Ectodermal cell (in vitro differentiated cells): ENCODE results near the gene BACH2.
"Not testable (repeated sequence)": the region's sequence is repeated elsewhere in the genome, so short reads cannot be mapped to it uniquely, and the experiment has no call there.

ENCODE experiments used
- H3K27ac ChIP-seq: 2 replicates; pipeline ENCODE4 v1.7.0; 2013; ENCODE audit warnings: mild to moderate bottlenecking, low read depth, low read length; ENCODE audit not compliant: insufficient read depth, poor library complexity, severe bottlenecking
- H3K27me3 ChIP-seq: 2 replicates; pipeline ENCODE4 v1.7.0; 2013; ENCODE audit warnings: mild to moderate bottlenecking, low read length; ENCODE audit not compliant: insufficient read depth, control insufficient read depth, poor library complexity, severe bottlenecking
- H3K36me3 ChIP-seq: one replicate; pipeline ENCODE4 v1.7.0; 2013; ENCODE audit warnings: low read length; ENCODE audit not compliant: control insufficient read depth, insufficient read depth
- H3K4me1 ChIP-seq: one replicate; pipeline ENCODE4 v1.7.0; 2013; ENCODE audit warnings: low read length; ENCODE audit not compliant: control insufficient read depth, insufficient read depth
- H3K4me3 ChIP-seq: 2 replicates; pipeline ENCODE4 v1.7.0; 2013; ENCODE audit warnings: low read depth, low read length, control low read depth; ENCODE audit not compliant: insufficient read depth
- H3K9me3 ChIP-seq: 2 replicates; pipeline ENCODE4 v1.7.0; 2013; ENCODE audit warnings: mild to moderate bottlenecking, low read length, moderate library complexity; ENCODE audit not compliant: control insufficient read depth
- WGBS, 2 experiments: methylation state at CpG; one replicate each; pipeline ENCODE4 v1.1.7; 2013; ENCODE audit warnings: missing lambda C conversion rate in 2 of 2; 5-methylcytosine and 5-hydroxymethylcytosine counted together

BACH2 gene

GRCh38 chr6:90284236-90285041 is 12.2 kb downstream of the BACH2 start:
- Histone ChIP-seq H3K4me3 (no peak overlapping the region), H3K36me3 (no peaks in the 10 kb centered on the region), H3K27ac (no peak overlapping the region), H3K27me3 (no peaks in the 10 kb centered on the region), H3K9me3 (no peaks in the 10 kb centered on the region), H3K4me1 (peaks cover 37% of the 10 kb centered on the region)
- WGBS, 2 experiments = 51 to 68% methylated on average over 11 of the region's 11 CpGs

- H3K36me3 ChIP-seq, H3K27ac ChIP-seq, H3K9me3 ChIP-seq, H3K27me3 ChIP-seq, H3K4me3 ChIP-seq: not testable (repeated sequence)
- peaks cover 27% of the 10 kb centered on the region for H3K4me1 ChIP-seq
- 90 to 91% methylated on average over 5 to 6 of the region's 6 CpGs for WGBS, 2 experiments
These were observed 14.4 kb downstream of the BACH2 start for GRCh38 chr6:90282265-90282664.

DNA sequence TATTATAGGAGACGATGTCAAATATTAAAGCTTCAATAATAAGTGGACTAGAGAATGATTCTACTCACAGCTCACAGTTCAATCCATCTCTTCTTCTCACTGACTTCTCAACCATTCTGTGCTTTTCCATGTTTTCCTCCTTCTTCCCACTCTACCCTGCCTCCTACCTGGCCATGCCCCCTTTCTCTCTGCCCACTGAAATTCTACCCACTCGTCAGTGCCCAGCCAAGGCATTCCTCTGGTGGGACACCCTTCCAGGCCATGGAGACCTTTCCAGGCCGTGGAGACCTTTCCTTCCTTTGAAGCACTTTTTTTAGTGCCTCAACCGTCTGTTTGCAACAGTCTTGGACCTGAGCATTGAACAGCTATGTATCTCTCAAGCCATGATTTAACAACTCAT is 18.5 kb downstream of the BACH2 start:
- no peaks in the 10 kb centered on the region for H3K4me1 ChIP-seq
- H3K27me3 ChIP-seq = no peaks in the 10 kb centered on the region
- no peak overlapping the region for H3K4me3 ChIP-seq
- WGBS, 2 experiments = 94 to 96% methylated on average over 4 of the region's 4 CpGs
- H3K9me3 ChIP-seq = no peaks in the 10 kb centered on the region
- H3K27ac ChIP-seq = no peak overlapping the region
- H3K36me3 ChIP-seq = no peaks in the 10 kb centered on the region

GRCh38 chr6:90277302-90278011 is 19.2 kb downstream of the BACH2 start:
- WGBS, 2 experiments = 93 to 94% methylated on average over 3 to 4 of the region's 6 CpGs
- Histone ChIP-seq H3K27ac (no peak overlapping the region), H3K9me3 (no peaks in the 10 kb centered on the region), H3K27me3 (no peaks in the 10 kb centered on the region), H3K4me1 (no peaks in the 10 kb centered on the region), H3K4me3 (no peak overlapping the region), H3K36me3 (no peaks in the 10 kb centered on the region)

- no peaks in the 10 kb centered on the region for H3K4me1 ChIP-seq
- 87 to 94% methylated on average over 9 of the region's 9 CpGs for WGBS, 2 experiments
- no peak overlapping the region for H3K27ac ChIP-seq
- no peak overlapping the region for H3K4me3 ChIP-seq
- no peaks in the 10 kb centered on the region for H3K36me3 ChIP-seq
- no peaks in the 10 kb centered on the region for H3K9me3 ChIP-seq
- H3K27me3 ChIP-seq = no peaks in the 10 kb centered on the region
These were observed 22.1 kb downstream of the BACH2 start for GRCh38 chr6:90274451-90275030.

- Histone ChIP-seq H3K4me1 (no peaks in the 10 kb centered on the region), H3K4me3 (no peak overlapping the region), H3K27ac (no peak overlapping the region), H3K9me3 (no peaks in the 10 kb centered on the region), H3K27me3 (no peaks in the 10 kb centered on the region), H3K36me3 (no peaks in the 10 kb centered on the region)
- WGBS, 2 experiments = 94 to 97% methylated on average over 5 of the region's 5 CpGs
These were observed 22.8 kb downstream of the BACH2 start for GRCh38 chr6:90273863-90274262.

- H3K36me3 ChIP-seq = no peaks in the 10 kb centered on the region
- no peak overlapping the region for H3K27ac ChIP-seq
- WGBS, 2 experiments = 94 to 95% methylated on average over 5 of the region's 5 CpGs
- H3K4me3 ChIP-seq = no peak overlapping the region
- H3K27me3 ChIP-seq = no peaks in the 10 kb centered on the region
- no peaks in the 10 kb centered on the region for H3K4me1 ChIP-seq
- H3K9me3 ChIP-seq = no peaks in the 10 kb centered on the region
These were observed 23.7 kb downstream of the BACH2 start for GRCh38 chr6:90272895-90273294.

GRCh38 chr6:90271831-90272230 is 24.8 kb downstream of the BACH2 start:
- 81 to 82% methylated on average over 7 of the region's 7 CpGs for WGBS, 2 experiments
- no peaks in the 10 kb centered on the region for H3K36me3 ChIP-seq
- H3K9me3 ChIP-seq = no peaks in the 10 kb centered on the region
- H3K4me1 ChIP-seq = no peaks in the 10 kb centered on the region
- H3K27ac ChIP-seq = no peak overlapping the region
- H3K4me3 ChIP-seq = no peak overlapping the region
- H3K27me3 ChIP-seq = no peaks in the 10 kb centered on the region

DNA sequence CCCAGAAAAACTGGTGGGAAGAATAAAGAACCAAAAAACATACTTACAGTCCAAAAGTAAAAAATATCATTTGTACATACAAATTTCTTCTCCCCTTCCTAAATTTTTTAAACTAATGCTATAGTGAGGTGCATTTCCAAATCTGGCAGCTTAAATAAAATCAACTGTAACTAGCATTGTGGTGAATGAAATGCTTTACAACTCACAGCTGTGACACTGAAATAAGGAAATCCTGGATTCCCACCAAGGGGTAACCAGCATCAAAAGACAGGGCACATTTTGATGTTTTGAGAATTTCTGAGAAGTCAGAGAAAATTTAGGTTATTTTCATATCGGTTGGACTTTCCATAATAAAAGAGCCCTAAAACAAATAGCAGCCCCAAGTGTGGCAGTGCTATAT is 27.3 kb downstream of the BACH2 start:
- H3K9me3 ChIP-seq = no peaks in the 10 kb centered on the region
- 89 to 100% methylated on average over 1 of the region's 1 CpG for WGBS, 2 experiments
- H3K36me3 ChIP-seq = no peaks in the 10 kb centered on the region
- no peaks in the 10 kb centered on the region for H3K4me1 ChIP-seq
- no peak overlapping the region for H3K27ac ChIP-seq
- H3K4me3 ChIP-seq = no peak overlapping the region
- H3K27me3 ChIP-seq = no peaks in the 10 kb centered on the region

DNA sequence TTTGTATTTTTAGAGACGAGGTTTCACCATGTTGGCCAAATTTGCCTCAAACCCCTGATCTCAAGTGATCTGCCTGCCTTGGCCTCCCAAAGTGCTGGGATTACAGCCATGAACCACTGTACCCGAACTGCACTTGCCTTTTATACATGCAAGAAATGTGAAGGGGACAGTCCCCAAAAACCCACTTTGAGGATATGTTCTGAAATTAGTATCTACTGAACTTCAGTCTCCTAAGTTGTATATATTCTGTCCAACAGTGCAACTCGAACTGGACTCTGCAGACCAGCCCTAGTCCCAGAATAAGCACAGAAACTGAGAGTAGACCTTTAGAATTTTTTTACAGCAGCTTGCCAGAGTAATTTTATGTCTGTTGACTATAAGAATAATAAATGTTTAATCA is 28.5 kb downstream of the BACH2 start:
- no peak overlapping the region for H3K4me3 ChIP-seq
- H3K4me1 ChIP-seq = no peaks in the 10 kb centered on the region
- H3K36me3 ChIP-seq = no peaks in the 10 kb centered on the region
- 91 to 96% methylated on average over 3 of the region's 3 CpGs for WGBS, 2 experiments
- H3K27ac ChIP-seq = no peak overlapping the region
- no peaks in the 10 kb centered on the region for H3K27me3 ChIP-seq
- no peaks in the 10 kb centered on the region for H3K9me3 ChIP-seq
